ENCODE results near the gene TNPO2. TPM values are rescaled to one million over a fixed set of nuclear protein-coding genes. Genes with fewer than 3 reads are reported as not detected.

TNPO2 gene
- total RNA-seq: 20.9 and 53.7 TPM in 2 replicates

GRCh38 chr19:12723641-12724426 is at the start of gene TNPO2:
TSS of gene TNPO2 (minus strand) at chr19:12723932. CDS start at chr19:12720977, 2,955 bp downstream.

GRCh38 chr19:12751635-12752034 is 27.9 kb upstream of the TNPO2 start, which contains the start of gene BEST2:
TSS of gene BEST2 (plus strand) at chr19:12751791. CDS start at chr19:12752593, 802 bp downstream.

GRCh38 chr19:12736995-12737834 is 13.5 kb upstream of the TNPO2 start, which contains the start of gene GET3:
TSS of gene GET3 (plus strand) at chr19:12737497. CDS start at chr19:12737506, 9 bp downstream.

GRCh38 chr19:12696366-12697335 is 27.1 kb downstream of the TNPO2 start, which contains the start of gene FBXW9:
TSS of gene FBXW9 (minus strand) at chr19:12696631. CDS start at chr19:12696581, 50 bp downstream.

GRCh38 chr19:12687496-12688196 is 36.1 kb downstream of the TNPO2 start, which contains the start of gene GNG14:
TSS of gene GNG14 (plus strand) at chr19:12687998. CDS start at chr19:12688049, 51 bp downstream.

GRCh38 chr19:12681074-12681987 is 42.4 kb downstream of the TNPO2 start, which contains the start of gene DHPS:
TSS of gene DHPS (minus strand) at chr19:12681880. CDS start at chr19:12681766, 114 bp downstream.

GRCh38 chr19:12666265-12667048 is 57.3 kb downstream of the TNPO2 start, which contains the start of the genes MAN2B1 and WDR83:
TSS of gene MAN2B1 (minus strand) at chr19:12666742. CDS start at chr19:12666701, 41 bp downstream.
TSS of gene WDR83 (plus strand) at chr19:12666807. CDS start at chr19:12669791, 2,984 bp downstream.

Other genes with a start within 250 kb of the TNPO2 start
- gene ZNF709, start 239.1 kb downstream of the TNPO2 start, total RNA-seq: 2.3 and 3.5 TPM in 2 replicates
- gene ZNF564, start 172.4 kb downstream of the TNPO2 start, total RNA-seq: 5.8 and 9.8 TPM in 2 replicates
- 3.2 and 9.9 TPM in 2 replicates for gene ZNF490, start 113.1 kb downstream of the TNPO2 start, total RNA-seq
- gene ZNF791, start 113.0 kb downstream of the TNPO2 start, total RNA-seq: 9.4 and 14.3 TPM in 2 replicates
- gene MAN2B1, start 57.2 kb downstream of the TNPO2 start, total RNA-seq: 31.2 and 64.0 TPM in 2 replicates
- gene WDR83, start 57.1 kb downstream of the TNPO2 start, total RNA-seq: 10.0 and 12.6 TPM in 2 replicates
- gene DHPS, start 42.1 kb downstream of the TNPO2 start, total RNA-seq: 49.7 and 50.5 TPM in 2 replicates
- gene GNG14, start 35.9 kb downstream of the TNPO2 start, total RNA-seq: not detected in 2 replicates
- gene FBXW9, start 27.3 kb downstream of the TNPO2 start, total RNA-seq: 4.4 and 5.5 TPM in 2 replicates
- gene TRIR, start 10.8 kb upstream of the TNPO2 start, total RNA-seq: 142 and 167 TPM in 2 replicates
- 66.6 and 79.8 TPM in 2 replicates for gene GET3, start 13.6 kb upstream of the TNPO2 start, total RNA-seq
- not detected in 2 replicates for gene BEST2, start 27.9 kb upstream of the TNPO2 start, total RNA-seq
- gene HOOK2, start 51.6 kb upstream of the TNPO2 start, total RNA-seq: 7.4 and 19.0 TPM in 2 replicates
- gene JUNB, start 67.6 kb upstream of the TNPO2 start, total RNA-seq: 36.8 and 49.2 TPM in 2 replicates
- 164 and 210 TPM in 2 replicates for gene PRDX2, start 77.9 kb upstream of the TNPO2 start, total RNA-seq
- not detected in 2 replicates for gene THSD8, start 78.1 kb upstream of the TNPO2 start, total RNA-seq
- gene RNASEH2A, start 82.7 kb upstream of the TNPO2 start, total RNA-seq: 19.6 and 25.7 TPM in 2 replicates
- gene RTBDN, start 110.6 kb upstream of the TNPO2 start, total RNA-seq: not detected in 2 replicates
- gene MAST1, start 114.6 kb upstream of the TNPO2 start, total RNA-seq: 0.16 and 1.0 TPM in 2 replicates
- gene DNASE2, start 157.5 kb upstream of the TNPO2 start, total RNA-seq: 15.4 and 19.4 TPM in 2 replicates
- gene KLF1, start 163.3 kb upstream of the TNPO2 start, total RNA-seq: 0.06 TPM in 1 of 2 replicates, not detected in the other
- gene GCDH, start 167.2 kb upstream of the TNPO2 start, total RNA-seq: 16.0 and 21.7 TPM in 2 replicates
- 0.44 and 0.49 TPM in 2 replicates for gene SYCE2, start 195.4 kb upstream of the TNPO2 start, total RNA-seq
- gene FARSA, start 209.8 kb upstream of the TNPO2 start, total RNA-seq: 44.8 and 67.8 TPM in 2 replicates
- gene CALR, start 214.7 kb upstream of the TNPO2 start, total RNA-seq: 1,348 and 1,646 TPM in 2 replicates
- gene RAD23A, start 221.9 kb upstream of the TNPO2 start, total RNA-seq: 51.8 and 102 TPM in 2 replicates
- 20.0 and 20.4 TPM in 2 replicates for gene GADD45GIP1, start 233.3 kb upstream of the TNPO2 start, total RNA-seq
- gene DAND5, start 245.6 kb upstream of the TNPO2 start, total RNA-seq: under 0.01 and 0.06 TPM in 2 replicates

Data from bladder microvascular endothelial cell (primary cell).